Testis (tissue), 2 donors: ENCODE results near the gene SIX3.

ENCODE experiments used
- CTCF ChIP-seq, 3 experiments: fragments of 450-650 bp in 2 of 3; fragments of 200-600 bp in 1 of 3; sonication (generic) in 1 of 3; IDR thresholded peaks; one replicate each; pipeline ENCODE4 v1.5.1; 2016 to 2019; ENCODE audit warnings: antibody characterized with exemption in 3 of 3, mild to moderate bottlenecking in 2 of 3, moderate library complexity in 1 of 3
- POLR2A ChIP-seq: fragments of 450-650 bp; IDR thresholded peaks from one replicate; pipeline ENCODE4 v1.6.1; 2017; ENCODE audit warnings: antibody characterized with exemption, mild to moderate bottlenecking, moderate library complexity

- TF ChIP-seq CTCF (IDR thresholded peaks at IDR 0.05): no peak
- no peak for TF ChIP-seq POLR2A
Observed at GRCh38 chr2:44926957-44927356, 14.5 kb upstream of the SIX3 start.
